Measurements from ENCODE around the gene FUBP3. TPM values are rescaled to one million over a fixed set of nuclear protein-coding genes. Genes with fewer than 3 reads are reported as not detected.
"Not testable (repeated sequence)": the region's sequence is repeated elsewhere in the genome, so short reads cannot be mapped to it uniquely, and the experiment has no call there.

The FUBP3 gene
- total RNA-seq, 6 donors from 2014 or later = 28.7 to 139 (median 43.6) TPM

GRCh38 chr9:130680836-130681768, 101.7 kb downstream of the FUBP3 start:
- peak; percentile 42 to 88 for ATAC-seq (ENCODE audit: low FRiP score in 2 of 2)
- Histone ChIP-seq H3K36me3 (no peaks in the 10 kb centered on the region), H3K4me3 (peak overlapping the region; percentile 53 to 70 (median 64)), H3K4me1 (peaks cover 13 to 18% (median 14%) of the 10 kb centered on the region in 4 donors), H3K9me3 (no peaks in the 10 kb centered on the region), H3K27ac (no peak overlapping the region), H3K27me3 (peaks cover 0 to 5% (median 0%) of the 10 kb centered on the region in 4 donors)
- TF ChIP-seq EP300 (IDR thresholded peaks at IDR 0.05) = no peak
- peak in 1 of 6 experiments; percentile 8 for TF ChIP-seq CTCF (IDR thresholded peaks at IDR 0.05)
- 8 to 11% methylated on average over 13 to 46 of the region's 116 CpGs for WGBS, 2 donors
- peak; percentile 71 to 96 for DNase-seq

GRCh38 chr9:130681769-130682420, 102.5 kb downstream of the FUBP3 start:
- Histone ChIP-seq H3K36me3 (no peaks in the 10 kb centered on the region), H3K4me1 (peaks cover 13 to 18% (median 14%) of the 10 kb centered on the region in 4 donors), H3K27me3 (peaks cover 0 to 5% (median 0%) of the 10 kb centered on the region in 4 donors), H3K4me3 (peak overlapping the region; percentile 53 to 70 (median 64)), H3K27ac (no peak overlapping the region), H3K9me3 (no peaks in the 10 kb centered on the region)
- TF ChIP-seq POLR2AphosphoS5 (IDR thresholded peaks at IDR 0.05) (no peak), POLR2A (IDR thresholded peaks at IDR 0.05) (no peak)
- WGBS, 2 donors = 0 to 2% methylated on average over 6 to 20 of the region's 45 CpGs
- ATAC-seq (ENCODE audit: low FRiP score in 2 of 2) (peak in 1 of 2 donors; percentile 20), DNase-seq (no peak)

GRCh38 chr9:130682421-130683121, 103.2 kb downstream of the FUBP3 start:
- TF ChIP-seq POLR2A (IDR thresholded peaks at IDR 0.05) (no peak), CTCF (IDR thresholded peaks at IDR 0.05) (peak; percentile 59 to 81 (median 68)), POLR2AphosphoS5 (IDR thresholded peaks at IDR 0.05) (no peak), EP300 (IDR thresholded peaks at IDR 0.05) (no peak)
- WGBS, 2 donors = 3 to 4% methylated on average over 22 of the region's 22 CpGs
- H3K27ac ChIP-seq = no peak overlapping the region
- H3K4me3 ChIP-seq = peak overlapping the region in 3 of 4 donors; percentile 53 to 70 (median 61)
- ATAC-seq (ENCODE audit: low FRiP score in 2 of 2) (peak; percentile 83 to 88), DNase-seq (peak; percentile 84 to 87)
- peaks cover 0 to 5% (median 0%) of the 10 kb centered on the region in 4 donors for H3K27me3 ChIP-seq
- peaks cover 13 to 18% (median 14%) of the 10 kb centered on the region in 4 donors for H3K4me1 ChIP-seq
- H3K36me3 ChIP-seq = no peaks in the 10 kb centered on the region
- no peaks in the 10 kb centered on the region for H3K9me3 ChIP-seq

- ATAC-seq (ENCODE audit: low FRiP score in 2 of 2) = no peak
- H3K4me1 ChIP-seq = peaks cover 13 to 19% (median 16%) of the 10 kb centered on the region in 4 donors
- H3K36me3 ChIP-seq = no peaks in the 10 kb centered on the region
- H3K9me3 ChIP-seq = no peaks in the 10 kb centered on the region
- no peak overlapping the region for H3K27ac ChIP-seq
- no peak for DNase-seq
- H3K27me3 ChIP-seq = peaks cover 0 to 5% (median 0%) of the 10 kb centered on the region in 4 donors
- no peak overlapping the region for H3K4me3 ChIP-seq
- no peak for TF ChIP-seq CTCF (IDR thresholded peaks at IDR 0.05)
- no peak for TF ChIP-seq EP300 (IDR thresholded peaks at IDR 0.05)
- TF ChIP-seq POLR2AphosphoS5 (IDR thresholded peaks at IDR 0.05) = no peak
- no peak for TF ChIP-seq POLR2A (IDR thresholded peaks at IDR 0.05)
Measured at GRCh38 chr9:130685104-130685503, 105.7 kb downstream of the FUBP3 start.

- ATAC-seq (ENCODE audit: low FRiP score in 2 of 2); H3K9me3 ChIP-seq; H3K27me3 ChIP-seq; H3K4me3 ChIP-seq; H3K27ac ChIP-seq; H3K36me3 ChIP-seq; DNase-seq: not testable (repeated sequence)
- H3K4me1 ChIP-seq = peaks cover 10 to 16% (median 12%) of the 10 kb centered on the region in 4 donors
- 86 to 97% methylated on average over 8 to 11 of the region's 11 CpGs for WGBS, 2 donors
Measured at GRCh38 chr9:130685945-130686344, 106.6 kb downstream of the FUBP3 start.

All from upper lobe of left lung (tissue), 6 donors.